ENCODE measurements around the gene ALDH3A1. TPM values are rescaled to one million over a fixed set of nuclear protein-coding genes. Genes with fewer than 3 reads are reported as not detected.

Gene ALDH3A1
- total and polyA plus RNA-seq, 4 experiments from 2014 or later, result not detected

Other genes with a start within 250 kb of the ALDH3A1 start
- under 1 TPM in 1 of 2 experiments, not detected in 1; 0.25 TPM for gene SLC47A1, start 214.4 kb downstream of the ALDH3A1 start, total RNA-seq
- not detected for gene SLC47A1, start 214.4 kb downstream of the ALDH3A1 start, polyA plus RNA-seq
- gene ALDH3A2, start 99.5 kb downstream of the ALDH3A1 start, total RNA-seq, result 10 to 100 TPM; 45.8 to 52.5 TPM
- 10 to 100 TPM; 19.7 to 24.3 TPM for gene ALDH3A2, start 99.5 kb downstream of the ALDH3A1 start, polyA plus RNA-seq
- gene SLC47A2, start 31.7 kb downstream of the ALDH3A1 start, total RNA-seq, result not detected
- not detected for gene SLC47A2, start 31.7 kb downstream of the ALDH3A1 start, polyA plus RNA-seq
- gene ULK2, start 119.6 kb upstream of the ALDH3A1 start, total RNA-seq, result 10 to 100 TPM in 1 of 2 experiments, 1 to 10 TPM in 1; 10.0 to 14.5 TPM
- gene ULK2, start 119.6 kb upstream of the ALDH3A1 start, polyA plus RNA-seq, result 10 to 100 TPM in 1 of 2 donors, 1 to 10 TPM in 1; 5.2 to 13.2 TPM
- 10 to 100 TPM; 58.3 to 72.1 TPM for gene AKAP10, start 229.5 kb upstream of the ALDH3A1 start, total RNA-seq
- 10 to 100 TPM; 23.5 to 30.6 TPM for gene AKAP10, start 229.5 kb upstream of the ALDH3A1 start, polyA plus RNA-seq

Data from CD4-positive, alpha-beta memory T cell (primary cell).